Spleen (tissue), 7 donors: ENCODE measurements around the gene GNA14.

Experiments used
- POLR2AphosphoS5 ChIP-seq, 3 donors: sonication (generic); formaldehyde crosslinking; IDR thresholded peaks; one replicate each; pipeline ENCODE4 v1.5.1; 2017; ENCODE audit warnings: antibody characterized with exemption in 3 of 3
- TF ChIP-seq, protein P1 (sequence below), 11 experiments: fragments of 200-600 bp in 7 of 11; fragments of 450-650 bp in 4 of 11; sonication (generic) in 4 of 11; IDR thresholded peaks in 8 of 11; conservative IDR thresholded peaks in 3 of 11; 1 replicate in 7 of 11; 2 replicates in 4 of 11; pipeline versions ENCODE4 v1.4.0 to v1.8.0; 2016 to 2021; ENCODE audit warnings: antibody characterized with exemption in 11 of 11, inconsistent platforms in 4 of 11, mild to moderate bottlenecking in 1 of 11
- donor health status: DM: no; HTN: no; CAD: no; lungs with moderate emphysema.
- donor health status: DM: no; HTN: no; CAD: no.
- donor health status: DM: no; HTN: no; CAD: no.

DNA sequence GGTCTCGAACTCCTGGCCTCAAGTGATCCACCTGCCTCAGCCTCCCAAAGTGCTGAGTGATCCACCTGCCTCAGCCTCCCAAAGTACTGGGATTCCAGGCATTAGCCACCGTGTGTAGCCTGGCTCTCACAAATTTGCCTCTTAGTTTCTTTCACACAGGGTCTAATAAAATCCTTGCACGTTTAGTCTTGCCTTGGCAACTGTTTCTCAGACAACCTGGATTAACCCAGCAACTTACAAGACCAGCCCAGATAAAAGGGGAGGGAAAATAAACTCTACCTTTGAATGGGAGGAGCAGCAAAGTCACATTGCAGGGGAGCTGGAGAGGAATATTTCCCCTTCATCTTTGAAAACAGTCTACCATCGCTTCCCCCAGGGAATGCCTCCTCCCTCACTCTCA lies 29.3 kb upstream of the GNA14 start:
- TF ChIP-seq, protein P1, sequence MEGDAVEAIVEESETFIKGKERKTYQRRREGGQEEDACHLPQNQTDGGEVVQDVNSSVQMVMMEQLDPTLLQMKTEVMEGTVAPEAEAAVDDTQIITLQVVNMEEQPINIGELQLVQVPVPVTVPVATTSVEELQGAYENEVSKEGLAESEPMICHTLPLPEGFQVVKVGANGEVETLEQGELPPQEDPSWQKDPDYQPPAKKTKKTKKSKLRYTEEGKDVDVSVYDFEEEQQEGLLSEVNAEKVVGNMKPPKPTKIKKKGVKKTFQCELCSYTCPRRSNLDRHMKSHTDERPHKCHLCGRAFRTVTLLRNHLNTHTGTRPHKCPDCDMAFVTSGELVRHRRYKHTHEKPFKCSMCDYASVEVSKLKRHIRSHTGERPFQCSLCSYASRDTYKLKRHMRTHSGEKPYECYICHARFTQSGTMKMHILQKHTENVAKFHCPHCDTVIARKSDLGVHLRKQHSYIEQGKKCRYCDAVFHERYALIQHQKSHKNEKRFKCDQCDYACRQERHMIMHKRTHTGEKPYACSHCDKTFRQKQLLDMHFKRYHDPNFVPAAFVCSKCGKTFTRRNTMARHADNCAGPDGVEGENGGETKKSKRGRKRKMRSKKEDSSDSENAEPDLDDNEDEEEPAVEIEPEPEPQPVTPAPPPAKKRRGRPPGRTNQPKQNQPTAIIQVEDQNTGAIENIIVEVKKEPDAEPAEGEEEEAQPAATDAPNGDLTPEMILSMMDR (IDR thresholded peaks at IDR 0.05 in 8 of 11, conservative IDR thresholded peaks at IDR 0.05 in 3 of 11): no peak
- no peak for TF ChIP-seq POLR2AphosphoS5 (IDR thresholded peaks at IDR 0.05)
